Right lobe of liver (tissue), 6 donors: ENCODE measurements around the gene RELL1. TPM values are rescaled to one million over a fixed set of nuclear protein-coding genes. Genes with fewer than 3 reads are reported as not detected.

ENCODE experiments used
- ATAC-seq, 4 donors: fragments of 200-7000 bp; cut with Tn5 transposase; one replicate each; pipeline ENCODE4 v1.9.1; 2020; ENCODE audit warnings: mild to moderate bottlenecking in 4 of 4, moderate library complexity in 4 of 4
- DNase-seq, 3 donors: peaks; one replicate each; pipeline ENCODE4 v3.0.0-alpha.2; 2020
- H3K27ac ChIP-seq, 3 donors: fragments of 200-600 bp; one replicate each; pipeline ENCODE4 v1.8.0; 2022
- H3K27me3 ChIP-seq, 2 donors: fragments of 200-600 bp; one replicate each; pipeline ENCODE4 v1.8.0; 2022
- H3K36me3 ChIP-seq, 4 donors: fragments of 200-600 bp; sonication (generic) in 1 of 4; one replicate each; pipeline versions ENCODE4 v1.5.1 to v1.8.0; 2017 to 2022; ENCODE audit warnings: control low read depth in 1 of 4
- H3K4me1 ChIP-seq, 4 donors: fragments of 200-600 bp; sonication (generic) in 1 of 4; one replicate each; pipeline versions ENCODE4 v1.5.1 to v1.8.0; 2017 to 2022; ENCODE audit warnings: control low read depth in 1 of 4
- H3K4me3 ChIP-seq, 3 donors: fragments of 200-600 bp; one replicate each; pipeline ENCODE4 v1.8.0; 2022
- H3K9me3 ChIP-seq, 4 donors: fragments of 200-600 bp; sonication (generic) in 1 of 4; one replicate each; pipeline versions ENCODE4 v1.5.1 to v1.8.0; 2017 to 2022; ENCODE audit warnings: control low read depth in 1 of 4
- POLR2A ChIP-seq: fragments of 450-650 bp; IDR thresholded peaks from one replicate; pipeline ENCODE4 v1.6.1; 2017; ENCODE audit warnings: antibody characterized with exemption, mild to moderate bottlenecking
- WGBS: methylation state at CpG from one replicate; pipeline ENCODE4 v1.1.6; 2018; ENCODE audit warnings: low coverage, low lambda C conversion rate; ENCODE audit not compliant: insufficient coverage; ENCODE audit errors: missing lambda C conversion rate; 5-methylcytosine and 5-hydroxymethylcytosine counted together
- intact Hi-C, 2 donors: fragments of 100-400 bp; cut with DNase I; formaldehyde crosslinking; loops; one replicate each; pipeline versions ENCODE4 v1.11.2 to v1.14.1; 2022
- total RNA-seq, 6 experiments: library from RNA; depleted of rRNA in 2 of 6; stranded (reverse); fragments of >200 nt in 2 of 6; fragmentation: NEBNext Ultra II Directional in 3 of 6; extraction: Animal tissue kit (Norgen Biotek cat#: 25700) in 3 of 6; gene quantifications; one replicate each; pipeline versions ENCODE4 v1.1.0 to v1.2.4, GENCODE V29; 2016 to 2023
- TF ChIP-seq, protein P1 (sequence below), 4 donors: fragments of 200-600 bp in 3 of 4; fragments of 450-650 bp in 1 of 4; IDR thresholded peaks; one replicate each; pipeline versions ENCODE4 v1.5.1 to v1.8.0; 2016 to 2022; ENCODE audit warnings: antibody characterized with exemption in 4 of 4, mild to moderate bottlenecking in 2 of 4
- donor health status: DM: no; HTN: yes; CAD: no.
- donor health status: DM: no; HTN: no; CAD: no.
- donor health status: DM: no; HTN: no; CAD: no.
- donor health status: DM: no; HTN: yes; CAD: no.
- donor health status: DM: no; HTN: yes; CAD: no.

The RELL1 gene
- total RNA-seq, 6 experiments from 2014 or later, result 5.7 to 14.6 (median 7.8) TPM

DNA sequence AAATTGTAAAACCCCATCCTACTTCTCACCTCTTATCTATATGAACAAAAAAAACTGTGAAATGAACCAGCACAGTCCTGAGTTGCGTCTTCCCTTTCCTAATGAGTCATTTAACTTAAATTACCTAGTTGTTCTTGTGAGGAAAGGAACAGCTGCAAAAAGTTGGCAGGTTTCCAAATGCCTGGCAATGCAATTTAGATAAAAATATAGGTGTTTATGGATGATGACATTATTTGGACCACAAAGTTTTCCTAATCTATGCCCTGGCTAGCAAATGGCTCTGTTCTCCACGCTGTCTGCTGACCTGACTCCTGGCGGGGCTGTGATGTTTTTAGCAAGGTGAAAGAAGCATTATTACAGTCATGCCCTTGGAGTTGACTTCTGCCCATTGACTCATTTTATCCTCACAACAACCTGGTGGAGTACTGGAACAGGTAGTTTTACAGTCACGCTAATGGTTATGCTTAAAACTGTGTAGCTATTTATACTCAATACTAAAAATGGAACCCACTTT, 29.8 kb upstream of the RELL1 start:
- 87% methylated on average over 4 of the region's 4 CpGs for WGBS
- Histone ChIP-seq H3K9me3 (no peaks in the 10 kb centered on the region), H3K4me1 (no peaks in the 10 kb centered on the region), H3K36me3 (no peaks in the 10 kb centered on the region), H3K27ac (no peak overlapping the region), H3K27me3 (no peaks in the 10 kb centered on the region), H3K4me3 (no peak overlapping the region)
- ATAC-seq, result no peak
- no peak for DNase-seq
- intact Hi-C loops, result no loop called here
- no peak for TF ChIP-seq POLR2A
- TF ChIP-seq, protein P1, sequence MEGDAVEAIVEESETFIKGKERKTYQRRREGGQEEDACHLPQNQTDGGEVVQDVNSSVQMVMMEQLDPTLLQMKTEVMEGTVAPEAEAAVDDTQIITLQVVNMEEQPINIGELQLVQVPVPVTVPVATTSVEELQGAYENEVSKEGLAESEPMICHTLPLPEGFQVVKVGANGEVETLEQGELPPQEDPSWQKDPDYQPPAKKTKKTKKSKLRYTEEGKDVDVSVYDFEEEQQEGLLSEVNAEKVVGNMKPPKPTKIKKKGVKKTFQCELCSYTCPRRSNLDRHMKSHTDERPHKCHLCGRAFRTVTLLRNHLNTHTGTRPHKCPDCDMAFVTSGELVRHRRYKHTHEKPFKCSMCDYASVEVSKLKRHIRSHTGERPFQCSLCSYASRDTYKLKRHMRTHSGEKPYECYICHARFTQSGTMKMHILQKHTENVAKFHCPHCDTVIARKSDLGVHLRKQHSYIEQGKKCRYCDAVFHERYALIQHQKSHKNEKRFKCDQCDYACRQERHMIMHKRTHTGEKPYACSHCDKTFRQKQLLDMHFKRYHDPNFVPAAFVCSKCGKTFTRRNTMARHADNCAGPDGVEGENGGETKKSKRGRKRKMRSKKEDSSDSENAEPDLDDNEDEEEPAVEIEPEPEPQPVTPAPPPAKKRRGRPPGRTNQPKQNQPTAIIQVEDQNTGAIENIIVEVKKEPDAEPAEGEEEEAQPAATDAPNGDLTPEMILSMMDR (IDR thresholded peaks at IDR 0.05), result no peak

DNA sequence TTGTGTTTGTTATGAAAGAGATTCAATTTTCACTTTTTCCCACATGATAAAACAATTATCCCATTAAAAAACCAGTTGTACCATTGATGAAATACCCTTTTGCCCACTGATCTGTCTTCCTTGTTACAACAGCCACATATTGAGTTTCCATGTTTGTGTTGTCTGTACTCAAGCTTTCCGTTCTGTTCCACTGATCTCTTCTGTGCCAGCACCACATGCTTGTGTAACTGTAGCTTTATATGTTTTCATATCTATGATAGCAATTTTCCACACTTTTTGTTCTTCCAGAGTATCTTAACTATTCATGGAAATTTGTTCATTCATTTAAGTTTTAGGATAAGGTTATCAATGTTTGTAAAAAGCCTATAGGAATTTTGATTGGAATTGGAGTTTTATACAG, 24.3 kb upstream of the RELL1 start:
- H3K4me3 ChIP-seq, result no peak overlapping the region
- intact Hi-C loops, result no loop called here
- no peaks in the 10 kb centered on the region for H3K9me3 ChIP-seq
- no peaks in the 10 kb centered on the region for H3K27me3 ChIP-seq
- no peak overlapping the region for H3K27ac ChIP-seq
- WGBS, result 78% methylated on average over 1 of the region's 1 CpG
- no peak for ATAC-seq
- H3K4me1 ChIP-seq, result no peaks in the 10 kb centered on the region
- DNase-seq, result no peak
- H3K36me3 ChIP-seq, result no peaks in the 10 kb centered on the region
- TF ChIP-seq, protein P1 (IDR thresholded peaks at IDR 0.05), result no peak
- TF ChIP-seq POLR2A, result no peak

DNA sequence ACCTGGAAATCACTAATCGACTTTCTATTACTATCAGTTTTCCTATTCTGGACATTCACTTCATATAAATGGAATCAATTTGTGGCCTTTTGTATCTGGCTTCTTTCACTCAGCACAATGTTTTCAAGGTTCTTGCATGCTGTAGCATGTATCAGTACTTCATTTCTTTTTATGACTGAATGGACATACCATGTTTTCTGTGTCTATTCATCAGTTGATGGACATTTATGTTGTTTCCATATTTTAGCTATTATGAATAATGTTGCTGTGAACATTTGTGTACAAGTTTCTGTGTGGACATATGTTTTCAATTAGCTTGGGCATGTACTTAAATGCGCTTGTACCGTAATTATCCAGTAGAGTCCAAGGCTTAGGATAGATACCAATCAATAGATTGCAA, 19.9 kb upstream of the RELL1 start:
- DNase-seq (no peak), ATAC-seq (no peak)
- intact Hi-C loops, result no loop called here
- H3K36me3 ChIP-seq, result no peaks in the 10 kb centered on the region
- TF ChIP-seq POLR2A, result no peak
- TF ChIP-seq, protein P1 (IDR thresholded peaks at IDR 0.05), result no peak
- H3K4me1 ChIP-seq, result no peaks in the 10 kb centered on the region
- no peak overlapping the region for H3K27ac ChIP-seq
- H3K27me3 ChIP-seq, result no peaks in the 10 kb centered on the region
- no peak overlapping the region for H3K4me3 ChIP-seq
- H3K9me3 ChIP-seq, result no peaks in the 10 kb centered on the region
- 94% methylated on average over 3 of the region's 3 CpGs for WGBS

DNA sequence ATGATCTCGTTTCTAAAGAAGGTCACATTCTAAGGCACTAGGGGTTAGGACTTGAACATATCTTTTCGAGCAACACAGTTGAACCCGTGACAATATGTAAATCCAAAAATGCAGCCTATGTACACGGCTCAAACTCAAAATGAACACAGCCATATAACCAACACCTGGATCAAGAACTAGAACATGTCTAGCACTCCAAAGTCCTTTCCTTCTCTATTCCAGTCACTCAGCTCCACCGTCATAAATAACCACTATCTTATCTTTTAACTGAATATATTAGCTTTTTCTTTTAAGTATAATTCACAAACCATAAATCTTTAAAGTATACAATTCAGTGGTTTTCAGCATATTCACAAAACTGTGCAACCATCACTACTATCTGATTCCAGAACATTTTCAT, 19.4 kb upstream of the RELL1 start:
- WGBS, result 57% methylated on average over 5 of the region's 5 CpGs
- no peaks in the 10 kb centered on the region for H3K27me3 ChIP-seq
- no peaks in the 10 kb centered on the region for H3K4me1 ChIP-seq
- DNase-seq, result no peak
- TF ChIP-seq, protein P1 (IDR thresholded peaks at IDR 0.05), result no peak
- TF ChIP-seq POLR2A, result no peak
- H3K4me3 ChIP-seq, result no peak overlapping the region
- intact Hi-C loops, result no loop called here
- no peak for ATAC-seq
- H3K9me3 ChIP-seq, result no peaks in the 10 kb centered on the region
- H3K36me3 ChIP-seq, result no peaks in the 10 kb centered on the region
- H3K27ac ChIP-seq, result no peak overlapping the region
